BE2C (cell line): ENCODE measurements around the gene SUCLA2.

Experiments
- DNase-seq: peaks from one replicate; pipeline ENCODE4 v3.0.0-alpha.2; 2020
- H3K27me3 ChIP-seq: fragments of 250-450 bp; sonication (Bioruptor Pico); 2 replicates; pipeline ENCODE4 v1.5.1; 2020; ENCODE audit warnings: mild to moderate bottlenecking
- H3K36me3 ChIP-seq: fragments of 250-450 bp; sonication (Bioruptor Pico); 2 replicates; pipeline ENCODE4 v1.5.1; 2020; ENCODE audit warnings: mild to moderate bottlenecking
- H3K4me1 ChIP-seq: fragments of 250-450 bp; sonication (Bioruptor Pico); 2 replicates; pipeline ENCODE4 v1.5.1; 2020
- H3K4me3 ChIP-seq: 2 replicates; pipeline ENCODE4 v1.5.1; 2011; ENCODE audit warnings: low read depth, low read length
- H3K9me3 ChIP-seq: fragments of 250-450 bp; sonication (Bioruptor Pico); 2 replicates; pipeline ENCODE4 v1.5.1; 2020
- CTCF ChIP-seq: IDR thresholded peaks from 2 replicates; pipeline ENCODE4 v1.5.1; 2012; ENCODE audit warnings: mild to moderate bottlenecking, low read depth, low read length

SUCLA2 gene

GRCh38 chr13:47903836-47904235, 97.2 kb downstream of the SUCLA2 start:
- Histone ChIP-seq H3K27me3 (no peaks in the 10 kb centered on the region), H3K4me3 (no peak overlapping the region), H3K36me3 (no peaks in the 10 kb centered on the region), H3K9me3 (no peaks in the 10 kb centered on the region; the same call in 1 of the 2 replicates), H3K4me1 (no peaks in the 10 kb centered on the region)
- DNase-seq, result no peak
- TF ChIP-seq CTCF, result no peak

- H3K27me3 ChIP-seq, result no peaks in the 10 kb centered on the region
- H3K9me3 ChIP-seq, result no peaks in the 10 kb centered on the region
- no peak for TF ChIP-seq CTCF
- H3K36me3 ChIP-seq, result no peaks in the 10 kb centered on the region
- DNase-seq, result no peak
- H3K4me1 ChIP-seq, result no peaks in the 10 kb centered on the region
- H3K4me3 ChIP-seq, result no peak overlapping the region
These were observed 99.6 kb downstream of the SUCLA2 start for GRCh38 chr13:47901441-47901840.

- Histone ChIP-seq H3K4me1 (no peaks in the 10 kb centered on the region), H3K27me3 (no peaks in the 10 kb centered on the region), H3K9me3 (no peaks in the 10 kb centered on the region), H3K4me3 (no peak overlapping the region), H3K36me3 (no peaks in the 10 kb centered on the region)
- DNase-seq, result no peak
- TF ChIP-seq CTCF, result no peak
These were observed 103.0 kb downstream of the SUCLA2 start for GRCh38 chr13:47898080-47898479.

- Histone ChIP-seq H3K36me3 (no peaks in the 10 kb centered on the region), H3K27me3 (no peaks in the 10 kb centered on the region), H3K9me3 (no peaks in the 10 kb centered on the region), H3K4me1 (no peaks in the 10 kb centered on the region), H3K4me3 (no peak overlapping the region)
- no peak for DNase-seq
- TF ChIP-seq CTCF, result no peak
These were observed 103.5 kb downstream of the SUCLA2 start for GRCh38 chr13:47897411-47898050.

- TF ChIP-seq CTCF, result no peak
- Histone ChIP-seq H3K9me3 (no peaks in the 10 kb centered on the region), H3K4me3 (no peak overlapping the region), H3K36me3 (no peaks in the 10 kb centered on the region), H3K27me3 (no peaks in the 10 kb centered on the region), H3K4me1 (no peaks in the 10 kb centered on the region)
- no peak for DNase-seq
These were observed 104.5 kb downstream of the SUCLA2 start for GRCh38 chr13:47896546-47896945.

GRCh38 chr13:47896111-47896510, 105.0 kb downstream of the SUCLA2 start:
- Histone ChIP-seq H3K4me3 (no peak overlapping the region), H3K27me3 (no peaks in the 10 kb centered on the region), H3K9me3 (no peaks in the 10 kb centered on the region), H3K36me3 (no peaks in the 10 kb centered on the region), H3K4me1 (no peaks in the 10 kb centered on the region)
- no peak for TF ChIP-seq CTCF
- no peak for DNase-seq
